Karpas-422 (cell line): ENCODE results near the gene MREG. TPM values are rescaled to one million over a fixed set of nuclear protein-coding genes. Genes with fewer than 3 reads are reported as not detected.
"Not testable (repeated sequence)": the region's sequence is repeated elsewhere in the genome, so short reads cannot be mapped to it uniquely, and the experiment has no call there.

Experiments used
- DNase-seq: peaks from one replicate; pipeline ENCODE4 v3.0.0-alpha.2; 2015
- H2AFZ ChIP-seq: fragments of 200-600 bp; sonication (generic); 2 replicates; pipeline ENCODE4 v1.6.1; 2014; ENCODE audit warnings: antibody characterized with exemption, low read length, mixed read lengths
- H3K27ac ChIP-seq: fragments of 200-600 bp; sonication (generic); 2 replicates; pipeline ENCODE4 v1.5.1; 2014; ENCODE audit warnings: mild to moderate bottlenecking, low read length, moderate library complexity
- H3K27me3 ChIP-seq: fragments of 200-600 bp; sonication (generic); 2 replicates; pipeline ENCODE4 v1.6.1; 2014; ENCODE audit warnings: low read length, mixed read lengths
- H3K36me3 ChIP-seq: fragments of 200-600 bp; sonication (generic); 2 replicates; pipeline ENCODE4 v1.6.1; 2014; ENCODE audit warnings: low read length, mixed read lengths; ENCODE audit not compliant: insufficient read depth
- H3K4me1 ChIP-seq: fragments of 200-600 bp; sonication (generic); 2 replicates; pipeline ENCODE4 v1.6.1; 2014; ENCODE audit warnings: mild to moderate bottlenecking, low read length, mixed read lengths
- H3K4me2 ChIP-seq: fragments of 200-600 bp; sonication (generic); 2 replicates; pipeline ENCODE4 v1.6.1; 2014; ENCODE audit warnings: low read length, low read depth, mild to moderate bottlenecking; ENCODE audit not compliant: poor library complexity, severe bottlenecking
- H3K4me3 ChIP-seq: fragments of 200-600 bp; sonication (generic); 2 replicates; pipeline ENCODE4 v1.5.1; 2014; ENCODE audit warnings: mild to moderate bottlenecking, antibody characterized with exemption, low read length, mixed read lengths
- H3K79me2 ChIP-seq: fragments of 200-600 bp; sonication (generic); 2 replicates; pipeline ENCODE4 v1.6.1; 2014; ENCODE audit warnings: mild to moderate bottlenecking, low read length, mixed read lengths
- H3K9ac ChIP-seq: fragments of 200-600 bp; sonication (generic); 2 replicates; pipeline ENCODE4 v1.6.0; 2014; ENCODE audit warnings: low read length
- H3K9me2 ChIP-seq: fragments of 200-600 bp; sonication (generic), shearing (Covaris generic); replicated peaks from 2 replicates; pipeline ENCODE4 v1.6.0; 2014; ENCODE audit warnings: mild to moderate bottlenecking, low read length, moderate library complexity; ENCODE audit not compliant: insufficient read depth
- H3K9me3 ChIP-seq: fragments of 300-700, 200-600 bp; sonication (generic); 2 replicates; pipeline ENCODE4 v1.6.1; 2014; ENCODE audit warnings: low read length, mixed read lengths
- H4K20me1 ChIP-seq: fragments of 200-600 bp; sonication (generic); 2 replicates; pipeline ENCODE4 v1.6.1; 2014; ENCODE audit warnings: mild to moderate bottlenecking, antibody characterized with exemption, low read length, low read depth; ENCODE audit not compliant: insufficient read depth
- total RNA-seq: library from RNA; depleted of rRNA; stranded (reverse); fragments of >200 nt; shearing (Covaris generic); gene quantifications from 2 replicates; pipeline ENCODE4 v1.2.3, GENCODE V29; 2014; ENCODE audit warnings: low replicate concordance

The MREG gene
- total RNA-seq, 1 experiment from 2014 or later: 0.15 TPM

- no peaks in the 10 kb centered on the region for H3K9me3 ChIP-seq
- H4K20me1 ChIP-seq: no peaks in the 10 kb centered on the region
- H3K4me3 ChIP-seq: no peak overlapping the region
- DNase-seq: no peak
- no peak overlapping the region for H2AFZ ChIP-seq
- H3K27ac ChIP-seq: no peak overlapping the region
- H3K27me3 ChIP-seq: no peaks in the 10 kb centered on the region
- no peak overlapping the region for H3K9ac ChIP-seq
- no peaks in the 10 kb centered on the region; the same call in 1 of the 2 replicates for H3K9me2 ChIP-seq
- no peak overlapping the region for H3K4me2 ChIP-seq
- H3K36me3 ChIP-seq: no peaks in the 10 kb centered on the region
- H3K4me1 ChIP-seq: peaks cover 4% of the 10 kb centered on the region
- H3K79me2 ChIP-seq: no peaks in the 10 kb centered on the region
These were observed 2.5 kb upstream of the MREG start for GRCh38 chr2:216015722-216016464.

GRCh38 chr2:216014986-216015385 lies 1.6 kb upstream of the MREG start:
- H3K9me3 ChIP-seq: no peaks in the 10 kb centered on the region
- H3K9me2 ChIP-seq: no peaks in the 10 kb centered on the region; the same call in 1 of the 2 replicates
- H3K27me3 ChIP-seq: no peaks in the 10 kb centered on the region
- H2AFZ ChIP-seq: no peak overlapping the region
- no peaks in the 10 kb centered on the region for H3K79me2 ChIP-seq
- H3K4me2 ChIP-seq: no peak overlapping the region
- H4K20me1 ChIP-seq: no peaks in the 10 kb centered on the region
- H3K4me1 ChIP-seq: peaks cover 4% of the 10 kb centered on the region
- DNase-seq: no peak
- no peaks in the 10 kb centered on the region for H3K36me3 ChIP-seq
- no peak overlapping the region for H3K9ac ChIP-seq
- no peak overlapping the region for H3K27ac ChIP-seq
- no peak overlapping the region for H3K4me3 ChIP-seq

- H3K79me2 ChIP-seq: no peaks in the 10 kb centered on the region
- no peak overlapping the region for H3K27ac ChIP-seq
- peaks cover 4% of the 10 kb centered on the region for H3K4me1 ChIP-seq
- DNase-seq: no peak
- no peak overlapping the region for H3K4me3 ChIP-seq
- peak overlapping the region; percentile 67 for H3K4me2 ChIP-seq
- H3K9me3 ChIP-seq: no peaks in the 10 kb centered on the region
- H3K36me3 ChIP-seq: no peaks in the 10 kb centered on the region
- H2AFZ ChIP-seq: no peak overlapping the region
- no peaks in the 10 kb centered on the region for H3K27me3 ChIP-seq
- H3K9me2 ChIP-seq: no peaks in the 10 kb centered on the region; the same call in 1 of the 2 replicates
- no peaks in the 10 kb centered on the region for H4K20me1 ChIP-seq
- H3K9ac ChIP-seq: no peak overlapping the region
These were observed 655 bp upstream of the MREG start for GRCh38 chr2:216014006-216014405.

- Histone ChIP-seq H2AFZ (peak overlapping the region; percentile 55; the same call in 1 of the 2 replicates), H4K20me1 (no peaks in the 10 kb centered on the region), H3K4me1 (peaks cover 4% of the 10 kb centered on the region), H3K9me2 (no peaks in the 10 kb centered on the region), H3K9ac (peak overlapping the region; percentile 52), H3K79me2 (no peaks in the 10 kb centered on the region), H3K36me3 (no peaks in the 10 kb centered on the region), H3K9me3 (no peaks in the 10 kb centered on the region), H3K4me3 (peak overlapping the region; percentile 61; the same call in 1 of the 2 replicates), H3K27ac (no peak overlapping the region), H3K4me2 (peak overlapping the region; percentile 67), H3K27me3 (no peaks in the 10 kb centered on the region)
- no peak for DNase-seq
These were observed 596 bp downstream of the MREG start for GRCh38 chr2:216012830-216013079.

GRCh38 chr2:216012133-216012829 lies 1.1 kb downstream of the MREG start:
- no peak for DNase-seq
- no peaks in the 10 kb centered on the region for H3K9me2 ChIP-seq
- no peaks in the 10 kb centered on the region for H3K36me3 ChIP-seq
- H2AFZ ChIP-seq: no peak overlapping the region; the same call in 1 of the 2 replicates
- no peak overlapping the region for H3K4me2 ChIP-seq
- peaks cover 4% of the 10 kb centered on the region for H3K4me1 ChIP-seq
- H4K20me1 ChIP-seq: no peaks in the 10 kb centered on the region
- H3K4me3 ChIP-seq: no peak overlapping the region
- H3K79me2 ChIP-seq: no peaks in the 10 kb centered on the region
- H3K9ac ChIP-seq: no peak overlapping the region
- H3K9me3 ChIP-seq: no peaks in the 10 kb centered on the region
- no peaks in the 10 kb centered on the region for H3K27me3 ChIP-seq
- no peak overlapping the region for H3K27ac ChIP-seq

GRCh38 chr2:216009215-216009614 lies 4.1 kb downstream of the MREG start:
- H3K9me2 ChIP-seq, H3K27ac ChIP-seq, DNase-seq, H3K9ac ChIP-seq, H3K4me2 ChIP-seq, H3K36me3 ChIP-seq, H3K79me2 ChIP-seq, H3K4me3 ChIP-seq, H4K20me1 ChIP-seq, H2AFZ ChIP-seq, H3K4me1 ChIP-seq, H3K27me3 ChIP-seq, H3K9me3 ChIP-seq: not testable (repeated sequence)

GRCh38 chr2:216008387-216008786 lies 5.0 kb downstream of the MREG start:
- Histone ChIP-seq H3K9ac (no peak overlapping the region), H3K4me2 (no peak overlapping the region), H2AFZ (no peak overlapping the region), H4K20me1 (no peaks in the 10 kb centered on the region), H3K27ac (no peak overlapping the region), H3K9me2 (no peaks in the 10 kb centered on the region), H3K4me1 (peaks cover 4% of the 10 kb centered on the region), H3K9me3 (no peaks in the 10 kb centered on the region), H3K4me3 (no peak overlapping the region), H3K27me3 (no peaks in the 10 kb centered on the region), H3K79me2 (no peaks in the 10 kb centered on the region), H3K36me3 (no peaks in the 10 kb centered on the region)
- no peak for DNase-seq

- no peaks in the 10 kb centered on the region for H3K9me2 ChIP-seq
- H3K9me3 ChIP-seq: no peaks in the 10 kb centered on the region
- H3K27ac ChIP-seq: no peak overlapping the region
- no peak for DNase-seq
- no peak overlapping the region for H3K4me2 ChIP-seq
- H3K27me3 ChIP-seq: no peaks in the 10 kb centered on the region
- H3K4me3 ChIP-seq: no peak overlapping the region
- no peaks in the 10 kb centered on the region for H3K79me2 ChIP-seq
- no peaks in the 10 kb centered on the region for H4K20me1 ChIP-seq
- no peaks in the 10 kb centered on the region for H3K36me3 ChIP-seq
- no peak overlapping the region for H3K9ac ChIP-seq
- no peak overlapping the region for H2AFZ ChIP-seq
- no peaks in the 10 kb centered on the region for H3K4me1 ChIP-seq
These were observed 7.1 kb downstream of the MREG start for GRCh38 chr2:216006164-216006663.
